ENCODE measurements around the gene PTP4A2. TPM values are rescaled to one million over a fixed set of nuclear protein-coding genes. Genes with fewer than 3 reads are reported as not detected.

PTP4A2 gene
- total RNA-seq, 1 donor from 2014 or later = 334 TPM

Other genes starting within 250 kb of the PTP4A2 start
- not detected in 2 replicates for gene COL16A1, start 234.4 kb downstream of the PTP4A2 start, total RNA-seq
- gene ADGRB2, start 174.0 kb downstream of the PTP4A2 start, total RNA-seq = 5.4 and 6.0 TPM in 2 replicates
- gene SPOCD1, start 122.3 kb downstream of the PTP4A2 start, total RNA-seq = 0.07 TPM in 1 of 2 replicates, not detected in the other
- 177 and 178 TPM in 2 replicates for gene KHDRBS1, start 75.5 kb upstream of the PTP4A2 start, total RNA-seq
- 32.5 and 34.5 TPM in 2 replicates for gene TMEM39B, start 134.6 kb upstream of the PTP4A2 start, total RNA-seq
- gene KPNA6, start 169.7 kb upstream of the PTP4A2 start, total RNA-seq = 81.2 and 84.0 TPM in 2 replicates
- 98.6 and 101 TPM in 2 replicates for gene TXLNA, start 241.3 kb upstream of the PTP4A2 start, total RNA-seq